Suprapubic skin (tissue), 4 donors: Measurements from ENCODE around the gene FKBP9. TPM values are rescaled to one million over a fixed set of nuclear protein-coding genes. Genes with fewer than 3 reads are reported as not detected.

ENCODE experiments used
- DNase-seq, 2 donors: peaks; one replicate each; pipeline ENCODE4 v3.0.0-alpha.2; 2019; ENCODE audit warnings: low spot score in 2 of 2
- H3K27ac ChIP-seq: fragments of 200-600 bp; sonication (generic); one replicate; pipeline ENCODE4 v1.5.1; 2019
- H3K27me3 ChIP-seq: fragments of 200-600 bp; sonication (generic); one replicate; pipeline ENCODE4 v1.5.1; 2019
- H3K36me3 ChIP-seq: fragments of 200-600 bp; sonication (generic); one replicate; pipeline ENCODE4 v1.5.1; 2019
- H3K4me1 ChIP-seq: fragments of 200-600 bp; sonication (generic); one replicate; pipeline ENCODE4 v1.5.1; 2019
- H3K4me3 ChIP-seq: fragments of 200-600 bp; sonication (generic); one replicate; pipeline ENCODE4 v1.5.1; 2019; ENCODE audit warnings: mild to moderate bottlenecking
- H3K9me3 ChIP-seq: fragments of 200-600 bp; sonication (generic); one replicate; pipeline ENCODE4 v1.5.1; 2019
- CTCF ChIP-seq, 2 donors: fragments of 200-600 bp in 1 of 2; fragments of 450-650 bp in 1 of 2; sonication (generic) in 1 of 2; IDR thresholded peaks; one replicate each; pipeline ENCODE4 v1.5.1; 2016 to 2019; ENCODE audit warnings: antibody characterized with exemption in 2 of 2, mild to moderate bottlenecking in 1 of 2, moderate library complexity in 1 of 2
- EP300 ChIP-seq: sonication (generic); formaldehyde crosslinking; IDR thresholded peaks from one replicate; pipeline ENCODE4 v1.6.1; 2017; ENCODE audit warnings: antibody characterized with exemption
- POLR2A ChIP-seq, 2 donors: fragments of 450-650 bp; IDR thresholded peaks; one replicate each; pipeline ENCODE4 v1.6.1; 2017; ENCODE audit warnings: antibody characterized with exemption in 2 of 2, mild to moderate bottlenecking in 2 of 2, moderate library complexity in 2 of 2
- POLR2AphosphoS5 ChIP-seq, 3 donors: sonication (generic); formaldehyde crosslinking; IDR thresholded peaks; one replicate each; pipeline ENCODE4 v1.6.1; 2017; ENCODE audit warnings: antibody characterized with exemption in 3 of 3
- WGBS: methylation state at CpG from one replicate; pipeline ENCODE4 v1.1.5; 2018; 5-methylcytosine and 5-hydroxymethylcytosine counted together
- total RNA-seq, 4 donors: library from RNA; depleted of rRNA; stranded (reverse); fragments of >200 nt; gene quantifications; one replicate each; pipeline ENCODE4 v1.1.0, GENCODE V29; 2016

FKBP9 gene
- total RNA-seq, 4 donors from 2014 or later = 79.7 to 131 (median 93.5) TPM

DNA sequence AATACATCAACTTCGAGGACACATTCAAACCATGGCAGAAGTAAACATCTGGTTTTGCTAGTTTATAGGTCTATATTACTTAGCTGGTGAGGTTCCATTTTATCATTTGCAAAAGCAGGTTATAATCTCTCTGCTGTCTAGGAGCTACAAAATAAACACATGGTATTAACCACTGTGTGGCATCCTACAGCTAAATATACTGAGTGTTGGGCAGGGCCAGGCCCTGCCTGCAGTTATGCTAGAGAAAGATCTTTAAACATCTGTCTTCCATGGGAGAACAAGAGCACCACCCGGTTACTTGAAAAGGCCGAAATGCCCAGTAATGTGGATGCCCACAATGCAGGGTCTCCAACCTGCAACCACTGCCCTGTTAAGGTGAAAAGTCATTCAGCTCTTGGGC lies 20.6 kb upstream of the FKBP9 start:
- H3K9me3 ChIP-seq = no peaks in the 10 kb centered on the region
- H3K4me1 ChIP-seq = peaks cover 39% of the 10 kb centered on the region
- 66% methylated on average over 3 of the region's 3 CpGs for WGBS
- DNase-seq = no peak
- TF ChIP-seq POLR2A (IDR thresholded peaks at IDR 0.05) = no peak
- no peak for TF ChIP-seq EP300
- TF ChIP-seq CTCF (IDR thresholded peaks at IDR 0.05) = no peak
- TF ChIP-seq POLR2AphosphoS5 (IDR thresholded peaks at IDR 0.05) = no peak
- no peaks in the 10 kb centered on the region for H3K27me3 ChIP-seq
- no peak overlapping the region for H3K27ac ChIP-seq
- no peak overlapping the region for H3K4me3 ChIP-seq
- H3K36me3 ChIP-seq = peaks cover 12% of the 10 kb centered on the region

DNA sequence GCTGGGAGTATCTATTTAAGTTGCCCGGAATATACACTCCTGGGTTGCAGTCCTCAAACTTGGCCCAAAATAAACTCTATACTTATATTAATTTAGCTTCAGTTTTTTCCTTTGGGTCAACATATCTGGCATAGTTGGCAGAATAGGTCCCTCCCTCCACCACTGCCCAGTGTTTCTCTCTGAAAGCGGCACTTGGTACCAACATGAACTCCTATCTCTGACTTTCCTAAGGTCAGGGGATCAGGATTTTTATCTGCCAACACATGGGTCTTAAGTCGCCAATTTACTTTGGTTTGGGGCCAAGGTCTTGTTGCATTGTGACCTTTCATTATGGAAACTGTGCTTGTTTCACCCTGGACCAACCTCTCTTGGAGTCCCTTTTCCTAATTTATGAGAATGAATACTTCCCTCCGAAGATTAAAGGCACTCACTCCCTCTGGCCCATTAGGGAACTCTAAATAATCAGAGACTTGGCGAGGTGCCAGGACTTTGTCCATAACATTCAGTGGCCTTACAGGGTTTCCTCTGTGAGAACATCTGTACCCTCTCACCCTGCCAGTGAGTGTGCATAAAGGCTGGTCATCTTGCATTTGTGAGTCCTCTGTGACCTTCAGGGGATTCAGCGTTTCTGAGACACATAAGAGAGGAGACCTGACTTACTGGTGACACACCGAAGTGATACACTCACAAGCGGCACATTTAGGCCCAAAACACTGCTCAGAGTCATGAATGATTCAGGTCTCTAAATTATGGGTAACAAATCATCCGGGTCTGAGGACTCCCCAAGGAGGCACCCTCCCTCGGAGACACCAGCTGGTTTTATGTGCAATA lies 19.7 kb upstream of the FKBP9 start:
- H3K4me3 ChIP-seq = no peak overlapping the region
- no peaks in the 10 kb centered on the region for H3K27me3 ChIP-seq
- H3K36me3 ChIP-seq = peaks cover 3% of the 10 kb centered on the region
- H3K27ac ChIP-seq = no peak overlapping the region
- H3K9me3 ChIP-seq = no peaks in the 10 kb centered on the region
- H3K4me1 ChIP-seq = peaks cover 40% of the 10 kb centered on the region
- 56% methylated on average over 10 of the region's 10 CpGs for WGBS
- TF ChIP-seq EP300 (no peak), CTCF (IDR thresholded peaks at IDR 0.05) (no peak), POLR2AphosphoS5 (IDR thresholded peaks at IDR 0.05) (no peak), POLR2A (IDR thresholded peaks at IDR 0.05) (no peak)
- DNase-seq = peak in 1 of 2 donors; percentile 66

- Histone ChIP-seq H3K4me1 (peaks cover 44% of the 10 kb centered on the region), H3K27me3 (no peaks in the 10 kb centered on the region), H3K36me3 (no peaks in the 10 kb centered on the region), H3K9me3 (no peaks in the 10 kb centered on the region), H3K4me3 (peak overlapping the region; percentile 78), H3K27ac (no peak overlapping the region)
- no peak for DNase-seq
- TF ChIP-seq POLR2AphosphoS5 (IDR thresholded peaks at IDR 0.05) = no peak
- no peak for TF ChIP-seq POLR2A (IDR thresholded peaks at IDR 0.05)
- TF ChIP-seq EP300 = no peak
- no peak for TF ChIP-seq CTCF (IDR thresholded peaks at IDR 0.05)
- WGBS = 36% methylated on average over 5 of the region's 5 CpGs
These were observed 16.1 kb upstream of the FKBP9 start for GRCh38 chr7:32941181-32941580.

GRCh38 chr7:32941681-32942414 lies 15.4 kb upstream of the FKBP9 start:
- DNase-seq = no peak
- TF ChIP-seq CTCF (IDR thresholded peaks at IDR 0.05) = no peak
- TF ChIP-seq POLR2A (IDR thresholded peaks at IDR 0.05) = no peak
- no peak for TF ChIP-seq EP300
- TF ChIP-seq POLR2AphosphoS5 (IDR thresholded peaks at IDR 0.05) = no peak
- Histone ChIP-seq H3K9me3 (no peaks in the 10 kb centered on the region), H3K36me3 (no peaks in the 10 kb centered on the region), H3K4me3 (peak overlapping the region; percentile 78), H3K4me1 (peaks cover 40% of the 10 kb centered on the region), H3K27ac (peak overlapping the region; percentile 94), H3K27me3 (no peaks in the 10 kb centered on the region)
- WGBS = 4% methylated on average over 21 of the region's 22 CpGs
